GM15510 (cell line): ENCODE data around the gene EEFSEC.

Experiments used
- POLR2A ChIP-seq: IDR thresholded peaks from 3 replicates; pipeline ENCODE4 v1.6.1; 2011; ENCODE audit warnings: borderline replicate concordance; ENCODE audit not compliant: insufficient read length; ENCODE audit errors: extremely low read depth

Gene EEFSEC

DNA sequence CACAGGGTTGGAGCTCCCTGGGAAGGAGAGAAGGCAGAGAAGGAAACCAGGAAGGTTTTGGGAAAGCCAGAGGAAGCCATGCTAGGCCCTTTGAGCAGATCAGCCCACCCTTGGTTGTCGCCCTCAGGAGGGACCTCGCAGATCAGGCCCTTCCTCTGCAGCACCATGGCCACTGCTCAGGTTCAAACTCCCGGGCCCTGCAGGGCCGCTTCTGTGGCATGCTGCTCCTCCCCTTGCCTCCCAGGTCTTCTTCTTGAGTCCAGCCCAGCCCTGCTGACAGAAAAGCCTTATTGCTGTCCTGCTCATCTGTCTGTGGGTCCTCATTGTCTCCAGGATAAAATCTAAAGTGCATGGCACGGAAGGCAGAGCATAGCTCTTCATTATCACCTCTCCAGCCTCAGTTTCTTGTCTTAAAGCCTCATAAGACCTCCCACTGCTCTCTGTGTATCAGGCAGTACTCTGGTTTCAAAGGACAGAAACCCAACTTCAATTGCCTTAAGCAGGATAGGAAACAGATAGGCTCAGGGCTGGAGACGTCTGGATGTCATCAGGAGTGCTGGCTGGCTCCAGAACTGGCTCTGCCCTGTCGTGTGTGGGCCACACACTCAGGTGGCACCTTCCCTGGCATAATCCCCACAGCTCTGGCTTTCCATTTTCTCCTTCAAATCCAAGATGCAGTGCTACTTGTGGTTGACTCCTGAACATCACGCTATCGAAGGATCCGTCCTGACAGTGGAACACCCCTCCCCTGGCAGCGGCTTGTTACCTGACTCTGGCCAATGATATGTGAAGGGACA lies 118.5 kb downstream of the EEFSEC start:
- no peak for TF ChIP-seq POLR2A

DNA sequence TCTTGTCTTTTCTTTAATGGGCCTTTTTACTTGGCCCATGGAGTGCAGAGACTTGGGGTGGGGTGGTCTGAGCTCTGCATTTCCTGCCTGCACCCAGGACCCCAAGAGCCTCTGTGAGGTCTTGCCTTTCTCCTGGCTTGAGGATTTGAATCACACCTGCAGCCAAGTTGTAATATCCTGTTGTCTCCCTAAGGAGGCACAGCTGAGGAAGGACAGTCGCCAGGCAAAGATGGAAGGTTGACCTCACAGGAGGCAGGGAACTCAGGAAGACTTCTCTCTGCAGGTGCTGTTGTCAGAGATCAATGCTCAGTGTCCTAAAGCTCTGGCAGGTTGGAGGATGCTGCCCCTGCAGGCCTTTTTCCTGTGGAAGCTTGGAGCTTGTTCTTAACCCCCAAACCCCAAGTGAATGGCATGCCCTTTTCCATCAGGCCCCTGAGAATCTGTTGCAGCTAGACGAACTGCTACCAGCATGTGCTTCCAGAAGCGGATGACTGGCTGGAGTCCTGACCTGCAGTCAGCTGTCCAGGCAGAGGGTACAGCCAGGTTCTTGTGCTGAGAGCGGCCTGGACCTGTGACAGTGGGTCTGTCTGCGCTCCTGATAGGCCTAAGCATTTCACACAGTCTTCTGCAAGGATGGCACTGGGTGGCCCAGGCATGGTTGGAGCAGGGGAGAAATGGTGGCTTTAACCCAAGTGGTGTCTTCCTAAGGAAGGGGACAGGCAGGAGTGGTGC lies 120.0 kb downstream of the EEFSEC start:
- TF ChIP-seq POLR2A, result no peak

DNA sequence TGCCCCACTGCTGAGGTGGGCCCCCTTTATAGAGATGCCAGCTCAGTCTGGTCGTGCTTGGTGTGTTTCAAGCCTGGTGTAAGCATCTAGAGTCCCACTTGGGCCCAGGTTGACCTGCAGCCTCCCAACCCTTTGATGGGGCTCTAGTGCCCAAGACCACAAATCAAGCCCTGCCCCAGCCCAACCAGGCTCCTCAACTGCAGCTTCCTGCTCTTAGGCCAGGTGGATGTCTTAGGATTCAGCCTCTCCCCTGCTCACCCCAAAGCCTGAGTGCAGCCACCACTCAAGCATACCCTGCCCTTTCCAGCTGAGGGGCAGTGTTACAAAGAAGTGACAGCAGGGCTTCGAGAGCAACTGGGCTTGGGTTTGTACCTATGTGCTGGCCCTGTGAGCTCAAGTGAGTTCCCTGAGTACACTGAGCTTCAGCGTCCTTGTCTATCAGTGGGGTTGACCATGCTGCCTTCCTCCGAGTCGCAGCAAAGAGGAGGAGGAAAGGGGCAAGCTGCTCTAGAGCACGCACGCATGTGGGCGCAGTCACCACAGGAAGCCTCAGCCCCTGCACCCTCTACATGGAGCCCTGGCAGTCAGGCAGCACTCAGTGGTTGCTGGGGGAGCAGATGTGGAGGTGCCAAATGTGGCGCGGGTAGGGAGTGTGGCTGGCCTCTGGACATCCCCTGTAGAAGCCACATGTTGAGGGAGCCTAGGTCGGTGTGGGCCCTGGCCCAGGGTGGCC lies 120.7 kb downstream of the EEFSEC start:
- no peak for TF ChIP-seq POLR2A

DNA sequence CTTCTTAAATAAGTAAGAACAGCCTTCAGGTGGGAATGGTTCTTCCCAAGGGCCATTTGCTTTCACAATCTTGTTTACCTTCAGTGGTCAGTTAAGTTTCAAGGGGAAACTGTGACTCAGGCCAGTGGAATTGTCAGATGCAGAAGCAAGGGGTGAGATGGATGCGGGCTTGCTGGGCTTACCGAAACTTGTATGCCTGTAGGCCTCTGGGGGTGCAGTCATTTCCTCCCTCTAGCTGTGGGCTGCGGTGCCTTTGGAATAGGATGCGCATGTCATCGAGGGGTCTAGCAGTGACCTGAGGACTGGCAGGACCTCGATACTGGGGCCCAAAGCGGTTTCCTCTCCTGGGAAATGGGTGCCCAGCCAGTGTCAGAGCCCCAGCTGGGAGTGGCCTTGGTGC lies 121.6 kb downstream of the EEFSEC start:
- TF ChIP-seq POLR2A, result no peak

DNA sequence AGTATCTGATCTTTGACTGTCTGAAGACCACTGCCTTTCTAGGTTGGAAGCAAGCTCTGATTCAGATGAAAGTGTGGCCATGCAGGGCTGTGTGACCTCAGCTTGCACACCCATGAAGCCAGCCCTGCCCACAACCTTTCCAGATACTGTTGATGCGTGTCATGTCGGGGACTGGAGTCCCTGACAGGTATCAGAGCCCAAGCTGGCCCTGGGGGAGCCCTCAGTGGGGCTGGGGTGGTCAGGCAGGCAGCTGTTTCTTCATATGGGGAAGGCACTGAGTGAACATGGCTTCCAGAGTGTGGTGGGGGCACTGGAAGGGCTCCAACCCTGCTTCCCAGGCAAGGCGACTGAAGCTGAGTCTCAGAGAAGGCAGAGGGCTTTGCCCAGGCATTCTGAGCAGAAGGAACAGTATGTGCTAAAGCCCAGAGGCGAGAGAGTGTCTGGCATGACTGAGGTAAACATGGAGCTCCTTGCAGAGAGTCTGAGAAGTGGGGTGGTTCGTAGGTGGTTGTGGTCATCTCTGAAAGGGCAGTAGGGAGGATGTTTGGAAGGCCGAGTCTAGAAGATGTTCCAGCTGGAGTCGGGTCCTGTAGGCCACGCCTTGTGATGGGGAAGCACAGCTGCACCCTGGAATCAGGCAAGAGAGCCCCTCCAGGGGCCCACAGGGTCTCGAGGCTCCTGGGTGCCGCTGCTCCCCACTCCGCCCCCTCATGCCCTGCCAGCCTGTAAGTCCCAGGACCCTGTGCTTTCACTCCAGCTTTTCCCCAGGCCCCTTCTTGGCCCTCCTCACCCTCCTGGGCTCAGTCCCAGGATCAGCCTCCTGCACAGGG lies 122.2 kb downstream of the EEFSEC start:
- TF ChIP-seq POLR2A, result no peak

DNA sequence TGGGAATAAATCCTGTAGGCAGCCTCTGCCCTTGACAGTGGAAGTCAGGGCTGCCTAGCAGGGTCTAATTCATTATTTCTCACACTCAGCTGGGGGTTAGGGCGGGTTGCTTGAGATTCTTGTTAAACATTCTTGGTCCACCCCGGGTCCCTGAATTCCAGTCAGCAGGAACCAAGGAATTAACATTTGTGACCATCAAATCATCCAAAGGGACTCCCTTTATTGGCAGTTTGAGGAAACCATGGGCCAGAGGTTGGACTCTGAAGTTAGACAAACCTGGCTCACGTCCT lies 122.8 kb downstream of the EEFSEC start:
- TF ChIP-seq POLR2A, result no peak

DNA sequence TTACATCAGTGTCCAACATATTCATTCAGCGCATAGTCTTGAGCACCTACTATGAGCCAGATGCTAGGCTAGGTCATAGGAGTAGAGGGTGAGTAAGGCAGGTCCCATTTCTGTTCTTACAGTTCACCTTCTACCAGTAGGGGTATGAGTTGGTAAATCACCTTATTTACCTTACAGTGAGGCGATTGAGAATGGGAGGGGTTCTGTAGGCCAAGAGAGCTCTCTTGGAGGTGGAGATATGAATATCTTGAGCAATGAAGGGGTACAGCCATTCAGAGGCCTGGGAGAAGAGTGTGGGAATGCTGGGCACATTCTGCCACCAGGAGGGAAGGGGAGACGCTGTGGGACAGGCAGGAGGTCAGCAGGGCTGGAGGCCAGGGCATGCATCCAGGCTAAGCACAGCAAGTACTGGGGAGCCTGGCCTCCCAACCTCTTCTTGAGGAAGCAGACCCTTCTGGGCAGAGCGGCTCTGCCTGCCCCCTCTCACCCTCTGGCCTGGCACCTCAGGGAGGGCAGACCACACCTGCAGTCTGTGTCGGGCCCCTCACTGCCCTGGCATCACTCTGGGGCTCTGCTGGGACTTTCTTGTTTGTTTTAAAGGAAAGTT lies 123.4 kb downstream of the EEFSEC start:
- no peak for TF ChIP-seq POLR2A

DNA sequence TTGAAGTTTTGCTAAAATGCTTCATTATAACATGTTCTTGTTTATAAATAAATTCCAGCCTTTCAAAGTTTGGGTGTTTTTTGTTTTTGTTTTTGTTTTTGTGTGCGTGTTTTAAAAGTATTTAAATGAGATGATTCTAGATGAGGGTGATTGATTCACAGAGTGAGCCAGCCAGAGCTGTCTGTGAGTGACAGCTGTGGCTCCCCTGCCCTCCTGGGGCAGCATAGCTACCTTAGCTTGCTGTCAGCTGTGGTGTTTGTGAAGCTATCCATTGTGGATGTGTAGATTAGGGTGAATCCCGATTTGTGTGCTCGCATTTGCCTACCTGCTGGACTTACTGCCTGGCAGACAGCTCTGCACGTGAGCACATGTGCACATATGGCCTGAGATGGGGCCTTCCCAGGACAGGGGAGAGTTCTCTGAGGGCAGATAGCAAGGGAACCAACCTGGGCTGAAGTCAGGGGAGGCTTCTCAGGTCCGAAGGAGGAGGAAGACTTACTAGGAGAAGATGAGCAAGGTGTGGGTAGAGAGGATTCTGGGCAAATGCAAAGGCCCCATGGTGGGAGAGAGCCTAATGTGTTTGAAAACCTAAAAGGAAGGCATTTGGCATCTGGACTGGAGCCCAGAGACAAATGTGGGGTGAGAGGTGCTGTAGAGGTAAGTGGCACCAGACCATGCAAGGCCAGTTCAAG lies 124.2 kb downstream of the EEFSEC start:
- TF ChIP-seq POLR2A, result no peak

DNA sequence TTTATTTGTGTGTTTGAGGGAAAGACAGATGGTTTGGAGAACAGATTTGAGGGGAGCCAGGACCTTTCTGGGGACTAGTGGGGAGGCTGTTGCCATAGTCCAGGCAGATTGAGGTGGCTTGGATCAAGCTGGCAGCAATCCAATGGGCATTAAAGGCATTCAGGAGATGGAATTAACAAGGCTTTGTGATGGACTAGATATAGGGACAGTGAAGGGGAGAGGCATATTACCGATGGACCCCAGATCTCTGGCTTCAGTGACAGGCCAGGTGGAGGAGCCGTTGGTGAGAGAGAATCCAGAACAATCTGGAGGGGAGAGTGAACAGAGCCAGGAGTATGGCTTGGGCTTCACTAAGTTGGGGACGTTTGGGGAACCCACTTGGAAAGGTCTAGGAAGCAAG lies 124.8 kb downstream of the EEFSEC start:
- no peak for TF ChIP-seq POLR2A

DNA sequence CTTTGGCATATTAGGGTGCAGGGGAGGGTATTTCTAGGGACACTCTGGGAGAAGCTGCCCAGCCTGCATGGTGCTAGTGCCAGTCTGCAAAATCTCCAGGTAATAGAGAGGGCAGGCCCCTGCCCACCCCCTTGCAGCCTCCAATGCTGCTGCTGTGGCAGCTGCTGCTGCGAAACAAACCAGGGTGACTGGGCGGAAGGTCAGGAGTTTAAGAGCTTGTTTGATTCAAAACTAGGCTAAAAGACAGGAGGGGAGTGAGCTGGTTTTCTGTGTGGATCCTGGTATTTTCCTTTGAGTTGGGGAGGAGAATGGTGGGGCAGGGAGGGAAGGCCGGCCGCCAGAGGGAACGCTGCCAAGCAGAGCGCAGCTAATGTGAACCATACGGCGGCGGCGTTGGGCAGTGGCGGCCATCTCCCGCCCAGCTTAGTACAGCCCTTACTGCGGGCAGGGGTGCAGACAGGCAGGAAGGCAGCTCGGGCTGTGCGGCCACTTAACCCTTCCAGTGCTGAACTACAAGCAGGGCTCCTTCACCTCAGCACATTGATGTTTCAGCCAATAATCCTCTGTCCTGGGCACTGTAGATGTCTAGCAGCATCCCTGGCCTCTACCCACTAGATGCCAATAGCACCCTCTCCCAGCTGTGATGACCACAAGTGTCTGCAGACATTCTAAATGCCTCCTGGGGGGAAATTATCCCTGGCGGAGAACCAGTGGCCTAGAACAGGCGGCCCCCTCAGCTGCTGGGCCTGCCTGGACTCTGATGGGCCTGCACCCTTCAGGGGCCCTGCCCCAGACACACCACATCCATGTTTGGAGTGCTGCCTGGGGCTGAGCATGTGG lies 125.7 kb downstream of the EEFSEC start:
- no peak for TF ChIP-seq POLR2A

DNA sequence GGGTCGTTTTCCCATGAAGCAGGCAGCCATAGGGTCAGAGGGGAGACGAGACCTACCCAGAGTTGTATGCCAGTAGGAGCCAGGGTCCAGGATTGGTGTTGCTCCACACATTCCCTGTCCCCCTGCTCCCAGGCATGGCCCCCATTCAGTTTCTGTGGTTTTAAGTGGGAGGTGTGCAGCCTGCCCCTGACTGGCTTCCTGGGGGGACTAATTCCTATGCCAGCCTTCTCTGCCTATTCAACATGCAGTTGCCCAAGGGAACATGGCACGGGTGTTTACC lies 126.3 kb downstream of the EEFSEC start:
- no peak for TF ChIP-seq POLR2A

DNA sequence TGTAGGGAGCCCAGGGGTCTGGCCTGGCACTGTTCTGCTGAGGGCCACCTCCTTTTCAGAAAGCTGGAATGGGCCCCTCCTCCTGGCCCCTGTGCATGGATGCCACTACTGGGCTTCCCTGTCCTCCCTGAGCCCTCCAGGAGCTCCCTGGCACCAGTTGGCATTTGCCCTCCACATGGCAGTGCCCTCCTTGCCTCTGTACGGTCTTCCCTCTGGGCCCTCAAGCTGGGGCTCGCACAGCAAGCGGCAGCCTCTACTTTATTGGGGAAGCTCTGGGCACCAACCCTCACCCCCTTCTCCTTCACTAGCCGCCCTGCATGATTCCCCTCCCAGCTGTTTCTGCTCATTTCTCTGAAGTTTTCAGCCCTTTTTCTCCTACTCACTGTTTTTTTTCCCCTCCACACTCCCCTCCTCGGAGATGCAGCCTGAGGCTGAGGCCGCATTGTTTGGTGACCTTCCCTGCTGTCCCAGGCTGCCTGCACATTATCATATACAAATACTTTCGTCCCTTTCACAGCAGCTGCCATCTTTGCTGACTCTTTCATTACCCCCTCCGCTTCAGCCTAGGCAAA lies 127.3 kb downstream of the EEFSEC start:
- no peak for TF ChIP-seq POLR2A

DNA sequence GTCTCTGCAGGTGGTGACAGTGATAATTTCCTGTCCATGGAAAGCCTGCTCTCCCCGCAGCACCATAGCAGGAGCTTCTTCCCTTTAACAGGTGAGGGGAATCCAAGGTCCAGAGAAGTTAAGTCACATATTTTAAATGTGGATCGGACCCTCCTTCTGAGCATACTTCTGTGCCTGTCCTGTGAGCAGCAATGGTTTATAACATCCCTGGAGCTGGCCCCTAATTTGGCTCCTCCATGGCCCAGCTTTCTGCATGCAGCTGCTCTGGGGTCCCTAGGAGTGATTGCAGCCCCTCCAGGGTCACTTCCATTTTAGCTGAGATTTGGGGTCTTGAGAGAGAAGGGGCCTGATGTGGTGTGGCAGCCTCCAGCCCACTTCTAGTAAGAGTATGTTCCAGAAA lies 127.8 kb downstream of the EEFSEC start:
- TF ChIP-seq POLR2A, result no peak
